ENCODE measurements around the gene NCK2.
A peak's percentile ranks its signal among the peaks of the same experiment; 100 is the strongest.

NCK2 gene

DNA sequence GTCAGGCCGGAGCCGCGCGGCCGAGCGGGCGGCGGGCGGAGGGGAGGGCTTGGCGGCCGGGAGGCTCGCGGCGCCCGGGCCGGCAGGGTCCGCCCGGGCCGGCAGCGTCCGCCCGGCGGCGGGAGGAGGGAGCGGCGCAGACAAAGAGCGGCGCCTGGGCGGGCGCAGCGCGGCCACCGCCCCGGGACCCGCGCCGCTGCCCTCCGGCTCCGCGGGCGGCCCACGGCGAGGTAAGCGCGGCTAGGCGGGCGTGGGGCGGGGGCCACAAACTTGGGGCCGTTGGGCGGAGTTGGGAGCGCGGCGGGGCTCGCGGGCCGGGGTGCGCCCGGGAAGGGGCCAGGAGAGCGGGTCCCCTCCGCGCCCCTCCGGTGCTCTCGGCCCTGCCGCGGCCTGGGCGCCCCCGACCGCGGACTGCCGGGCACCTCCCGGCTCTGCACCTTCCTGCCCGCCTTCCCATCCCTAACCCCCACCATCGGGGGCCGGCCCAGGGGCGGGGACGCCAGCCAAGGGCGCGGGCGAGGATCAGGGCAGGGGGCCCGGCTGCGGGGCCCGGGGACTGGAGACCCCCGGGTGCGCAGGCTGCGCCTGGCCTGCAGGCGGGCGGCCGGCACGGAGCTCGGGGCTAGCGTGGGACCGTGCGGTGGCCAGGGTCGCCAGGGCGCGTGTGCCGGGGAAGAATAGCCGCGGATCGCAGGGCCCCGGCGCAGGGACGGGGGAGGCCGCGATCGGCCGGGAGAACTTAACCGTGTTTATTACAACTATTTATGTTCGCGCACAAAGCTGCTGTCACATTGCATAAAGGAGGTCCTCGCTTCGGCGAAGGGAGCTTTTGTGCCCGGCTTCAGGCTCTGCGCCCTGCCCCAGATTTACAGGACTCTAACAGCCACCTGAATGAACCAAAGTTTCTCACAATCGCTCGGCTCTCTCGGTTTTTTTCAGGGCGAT lies at the start of gene NCK2:
Gene NCK2 (plus strand): TSS at position 4 of the 945 bp plus-strand sequence. CDS start 110,152 bp downstream, outside the sequence.
- no peak for DNase-seq

DNA sequence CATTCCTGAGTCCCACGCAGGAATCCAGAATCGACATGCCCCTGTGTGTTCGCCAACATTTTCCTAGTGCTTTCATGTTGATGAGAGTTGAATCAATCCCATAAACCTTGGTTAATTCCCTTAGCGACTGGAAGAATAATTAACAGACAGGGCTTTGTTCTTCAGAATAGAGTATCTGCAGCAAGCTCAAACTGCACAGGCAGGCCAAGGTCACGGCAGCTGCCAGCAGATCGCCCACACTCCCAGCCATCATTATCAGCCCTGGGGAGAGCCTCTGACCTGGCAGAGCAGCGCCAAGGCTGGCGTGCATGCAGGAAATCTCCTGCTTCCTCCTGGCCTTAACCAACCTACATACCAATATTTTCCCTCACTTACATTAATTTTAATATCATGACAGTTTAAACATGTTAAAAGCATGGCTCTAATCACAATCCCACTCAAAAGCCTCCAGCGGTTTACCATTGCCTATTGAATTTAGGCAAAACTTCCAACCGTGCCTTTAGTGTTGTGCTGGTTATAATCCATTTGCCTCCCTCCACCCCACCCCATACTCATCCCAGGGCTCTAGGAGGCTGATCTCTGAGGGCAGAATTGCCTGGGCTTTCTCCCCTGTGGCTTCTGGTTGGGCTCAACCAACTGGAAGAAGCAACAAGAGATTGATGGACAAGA lies 46.8 kb upstream of the NCK2 start:
- DNase-seq: no peak

GRCh38 chr2:105698820-105699219 lies 45.9 kb upstream of the NCK2 start:
- no peak for DNase-seq

- DNase-seq: no peak
These were observed 43.7 kb upstream of the NCK2 start for GRCh38 chr2:105701042-105701441.

- no peak for DNase-seq
These were observed 36.0 kb upstream of the NCK2 start for GRCh38 chr2:105708697-105709096.

DNA sequence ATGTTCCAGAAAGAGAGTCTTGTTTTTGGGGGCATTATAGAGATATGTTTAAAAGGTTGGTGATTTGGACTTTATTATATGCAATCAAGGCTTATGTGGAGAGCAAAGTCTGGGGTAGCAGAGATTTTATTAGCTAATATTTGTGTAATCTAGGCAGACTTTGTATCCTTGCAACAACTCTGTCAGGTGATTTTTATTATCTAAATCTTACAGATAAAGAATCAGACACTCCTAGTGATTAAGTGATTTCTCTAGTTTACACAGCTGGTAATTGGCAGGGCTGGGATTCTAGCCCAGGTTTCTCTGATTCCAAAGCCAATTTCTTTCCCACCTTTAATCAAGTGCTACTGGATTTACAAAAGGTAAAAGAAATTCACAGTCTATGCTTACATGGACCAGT lies 33.3 kb upstream of the NCK2 start:
- no peak for DNase-seq

DNA sequence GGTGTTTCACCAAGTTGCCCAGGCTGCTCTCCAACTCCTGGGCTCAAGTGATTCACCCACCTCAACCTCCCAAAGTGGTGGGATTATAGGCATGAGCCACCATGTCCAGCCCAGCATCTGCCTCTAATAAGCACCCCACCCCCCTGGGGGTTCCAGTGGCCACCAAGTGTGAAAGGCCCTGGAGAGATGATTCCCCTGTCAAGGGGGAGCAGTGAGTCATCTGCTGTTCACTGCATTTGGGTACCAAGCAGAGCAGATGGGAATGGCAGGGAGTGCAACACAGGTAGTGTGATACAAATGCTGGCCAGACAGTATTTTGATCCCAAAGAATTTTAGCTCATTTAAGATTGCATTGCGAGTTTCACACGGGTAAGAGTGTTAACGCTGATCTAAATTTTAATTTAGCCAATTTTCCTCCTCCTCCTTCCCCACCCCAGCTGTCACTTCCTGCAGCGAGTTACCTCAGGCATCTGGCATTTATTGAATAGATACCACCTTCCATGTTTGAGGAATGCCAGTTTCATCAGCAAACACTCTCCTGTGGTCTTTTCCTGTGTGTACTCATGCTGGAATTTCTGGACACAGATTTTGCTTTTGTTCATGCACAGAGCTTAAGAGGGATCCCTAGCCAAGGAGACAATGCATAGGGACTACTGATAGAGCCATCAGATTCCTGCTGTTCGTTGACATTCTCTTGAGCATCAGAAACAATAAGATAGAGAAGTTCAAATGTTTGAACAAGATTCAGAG lies 32.4 kb upstream of the NCK2 start:
- no peak for DNase-seq

DNA sequence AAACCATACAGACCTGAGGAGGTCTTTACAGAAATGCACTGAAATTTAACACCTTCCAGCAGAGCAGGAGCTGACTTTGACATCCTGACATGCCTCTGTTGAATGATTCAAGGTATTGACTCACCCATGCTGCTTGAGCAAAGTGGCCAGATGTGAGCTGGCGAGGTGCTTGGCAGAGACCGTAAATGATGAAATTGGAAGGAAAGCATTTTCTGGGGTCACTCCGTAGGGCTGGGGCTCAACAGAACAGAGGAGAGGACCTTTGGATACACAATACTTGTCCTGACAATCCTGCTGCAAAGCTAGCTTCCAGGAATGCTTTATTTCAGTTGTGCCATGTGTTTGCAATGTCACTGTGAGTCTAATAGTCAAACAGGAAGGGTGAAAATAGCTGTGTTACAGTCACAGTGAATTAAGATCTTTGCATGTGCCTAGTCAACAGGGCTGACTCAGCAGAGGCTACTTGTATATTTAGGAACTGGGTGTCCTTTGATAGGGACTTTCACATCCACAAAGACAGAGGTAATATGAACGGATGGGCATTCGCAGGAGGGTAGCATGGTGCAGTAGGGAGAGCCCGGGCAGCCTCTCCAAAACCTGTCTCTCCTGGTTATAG lies 31.6 kb upstream of the NCK2 start:
- peak; percentile 55 for DNase-seq

GRCh38 chr2:105714141-105714540 lies 30.6 kb upstream of the NCK2 start:
- DNase-seq: no peak

GRCh38 chr2:105718846-105719481 lies 25.7 kb upstream of the NCK2 start:
- DNase-seq: peak; percentile 5

- no peak for DNase-seq
These were observed 22.7 kb upstream of the NCK2 start for GRCh38 chr2:105721991-105722511.

DNA sequence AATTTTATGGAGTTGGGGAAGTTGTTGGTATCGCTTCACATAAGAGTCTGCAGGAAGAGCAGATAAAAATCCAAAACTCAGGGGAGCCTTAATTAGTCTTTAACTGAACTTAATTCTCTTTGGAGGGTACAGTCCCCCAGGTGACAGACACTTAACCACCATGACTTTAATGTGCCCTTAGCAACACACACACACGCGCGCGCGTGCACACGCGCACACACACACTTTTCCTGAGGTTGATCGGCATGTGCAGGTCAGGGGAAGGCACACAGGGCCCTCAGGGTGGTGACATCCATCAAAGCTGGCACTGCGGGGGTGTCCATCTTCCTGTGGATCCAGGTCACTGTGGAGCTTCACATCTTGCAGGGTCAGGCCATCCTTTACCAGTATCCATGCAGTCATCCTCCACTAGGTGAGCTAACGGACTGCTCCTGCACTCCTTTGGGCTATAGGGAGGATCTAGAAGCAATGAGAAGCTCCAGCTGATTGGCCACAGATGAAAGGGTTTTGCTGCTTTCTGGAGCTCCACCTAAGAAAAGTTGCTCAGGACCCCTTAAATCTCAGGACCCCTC lies 21.9 kb upstream of the NCK2 start:
- no peak for DNase-seq

DNA sequence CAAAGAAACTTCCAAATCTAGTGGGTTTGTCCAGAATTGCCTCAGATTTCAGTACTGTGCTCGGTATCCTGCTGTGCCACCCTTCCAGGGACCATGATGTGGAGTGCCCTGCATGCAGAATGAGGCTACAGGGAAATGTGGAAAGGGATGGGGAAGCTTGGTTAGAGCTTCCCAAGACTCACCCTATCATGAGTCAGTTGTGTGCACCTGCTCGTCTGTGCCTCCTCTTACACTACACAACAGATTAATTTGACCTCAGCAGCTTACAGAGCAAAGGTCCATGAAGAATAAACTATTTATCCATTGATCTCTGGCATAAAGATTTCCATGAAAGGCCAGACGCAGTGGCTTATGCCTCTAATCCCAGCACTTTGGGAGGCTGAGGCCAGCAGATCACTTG lies 21.3 kb upstream of the NCK2 start:
- DNase-seq: no peak

- no peak for DNase-seq
These were observed 19.3 kb upstream of the NCK2 start for GRCh38 chr2:105725388-105725787.

- no peak for DNase-seq
These were observed 14.5 kb upstream of the NCK2 start for GRCh38 chr2:105730170-105730569.

DNA sequence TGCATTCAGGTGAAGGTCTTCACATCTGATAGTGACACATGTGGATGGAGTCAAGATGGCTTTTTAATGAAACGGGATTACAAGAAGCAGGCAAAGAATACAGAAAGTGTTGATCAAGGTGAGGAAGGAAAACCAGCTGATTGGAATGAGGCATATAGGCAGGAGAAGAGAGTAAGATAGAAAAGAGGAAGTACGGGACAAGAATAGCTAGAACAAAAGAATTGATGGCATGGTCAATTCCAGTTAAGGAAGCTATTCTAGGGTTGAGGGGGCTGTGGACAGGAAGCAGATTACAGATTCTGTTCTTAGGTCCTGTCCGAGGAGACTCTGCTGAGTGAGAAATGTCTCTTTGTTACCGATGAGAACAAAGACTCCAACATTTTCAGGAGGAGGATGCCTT lies 13.2 kb upstream of the NCK2 start:
- no peak for DNase-seq

DNA sequence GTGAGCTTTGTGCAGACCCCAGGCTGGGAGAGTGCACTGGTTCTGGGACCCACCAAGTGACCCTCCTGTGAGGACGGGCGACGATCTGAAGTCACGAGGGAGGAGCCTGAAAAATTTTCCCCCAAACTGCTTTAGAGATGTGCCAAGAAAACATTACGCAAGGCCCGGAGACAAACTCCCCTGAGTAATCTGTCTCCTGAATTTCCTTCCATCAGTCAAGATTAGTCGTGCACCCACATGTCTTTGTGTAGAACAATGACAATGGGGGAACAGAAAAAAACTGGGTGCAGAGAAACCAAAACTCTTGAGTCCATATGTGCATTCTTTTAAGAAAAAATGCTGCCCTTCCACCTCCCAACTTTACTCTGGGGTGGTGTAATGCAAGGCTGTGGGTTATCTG lies 12.6 kb upstream of the NCK2 start:
- DNase-seq: no peak

DNA sequence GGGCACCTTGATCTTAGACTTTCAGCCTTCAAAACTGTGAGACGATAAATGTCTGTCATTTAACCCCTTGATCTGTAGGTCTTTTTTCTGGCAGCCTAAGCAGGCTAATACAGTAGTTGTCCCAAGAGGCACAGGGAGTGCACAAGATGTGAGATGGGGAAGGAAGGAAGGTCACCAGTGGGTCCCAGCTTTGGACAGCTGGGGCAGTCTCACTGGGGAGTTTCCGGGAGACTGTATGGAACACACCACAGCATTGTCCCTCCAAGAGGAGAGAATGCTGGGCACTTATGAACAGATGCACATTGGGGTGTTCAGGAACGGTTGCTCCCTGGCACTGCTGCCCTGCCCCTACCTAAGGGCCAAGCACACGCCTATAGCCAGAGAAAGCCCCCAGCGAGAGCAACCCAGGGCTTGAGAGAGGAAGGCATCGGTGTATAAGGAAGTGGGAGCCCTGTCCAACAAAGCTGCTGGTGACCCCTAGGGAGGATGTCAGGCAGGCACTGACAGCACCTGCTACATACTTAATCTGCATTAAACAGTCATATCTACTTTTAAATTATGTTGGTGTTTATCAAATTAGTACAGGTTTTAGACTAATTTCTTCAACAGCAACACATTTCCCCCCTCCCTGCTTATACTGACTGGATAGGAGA lies 11.6 kb upstream of the NCK2 start:
- DNase-seq: no peak

GRCh38 chr2:105733875-105734274 lies 10.8 kb upstream of the NCK2 start:
- DNase-seq: no peak

GRCh38 chr2:105734762-105735538 lies 9.8 kb upstream of the NCK2 start:
- DNase-seq: no peak

DNA sequence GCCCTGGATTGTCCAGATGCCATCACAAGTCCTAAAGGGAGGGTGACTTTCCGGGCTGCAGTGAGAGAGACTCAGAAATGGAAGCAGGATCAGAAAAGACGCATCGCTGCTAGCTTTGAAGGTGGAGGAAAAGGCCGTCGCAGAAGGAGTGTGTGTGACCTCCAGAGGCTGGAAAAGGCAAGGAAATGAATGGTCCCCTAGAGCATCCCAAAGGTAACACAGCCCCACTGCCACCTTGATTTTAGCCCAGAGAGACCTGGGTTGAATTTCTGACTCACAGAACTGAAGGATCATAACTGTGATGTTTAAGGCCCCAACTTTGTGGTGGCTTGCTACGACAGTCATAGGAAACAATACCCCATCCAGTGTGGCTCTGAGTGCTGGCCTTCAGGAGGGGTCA lies 8.6 kb upstream of the NCK2 start:
- DNase-seq: no peak
